Rectal smooth muscle tissue (tissue), 1 donor: ENCODE results near the gene PSMD6.

ENCODE experiments used
- H3K27ac ChIP-seq: one replicate; pipeline ENCODE4 v1.7.0; 2013; ENCODE audit warnings: low read depth, low read length, inconsistent platforms
- H3K27me3 ChIP-seq: one replicate; pipeline ENCODE4 v1.7.0; 2013; ENCODE audit warnings: low read length; ENCODE audit not compliant: control insufficient read depth, insufficient read depth
- H3K36me3 ChIP-seq: one replicate; pipeline ENCODE4 v1.7.0; 2013; ENCODE audit warnings: low read length; ENCODE audit not compliant: control insufficient read depth, insufficient read depth
- H3K4me1 ChIP-seq: one replicate; pipeline ENCODE4 v1.7.0; 2013; ENCODE audit warnings: low read length; ENCODE audit not compliant: control insufficient read depth, insufficient read depth
- H3K4me3 ChIP-seq: one replicate; pipeline ENCODE4 v1.7.0; 2013; ENCODE audit warnings: low read length
- H3K9ac ChIP-seq: one replicate; pipeline ENCODE4 v1.7.0; 2013; ENCODE audit warnings: low read length

PSMD6 gene

GRCh38 chr3:64023187-64023860 lies at the start of gene PSMD6:
TSS of gene PSMD6 (minus strand) at chr3:64023494. CDS start at chr3:64023419, 75 bp downstream.
- Histone ChIP-seq H3K27ac (peak within 1 kb of the TSS; percentile 90), H3K4me1 (peaks cover 7% of the 10 kb centered on the region), H3K36me3 (peaks cover 3% of the 10 kb centered on the region), H3K27me3 (no peaks in the 10 kb centered on the region), H3K9ac (peak within 1 kb of the TSS; percentile 84), H3K4me3 (peak within 1 kb of the TSS; percentile 98)

GRCh38 chr3:64072126-64072525 lies 48.8 kb upstream of the PSMD6 start:
- Histone ChIP-seq H3K4me1 (no peaks in the 10 kb centered on the region), H3K9ac (no peak overlapping the region), H3K36me3 (no peaks in the 10 kb centered on the region), H3K27ac (no peak overlapping the region), H3K4me3 (no peak overlapping the region), H3K27me3 (no peaks in the 10 kb centered on the region)

DNA sequence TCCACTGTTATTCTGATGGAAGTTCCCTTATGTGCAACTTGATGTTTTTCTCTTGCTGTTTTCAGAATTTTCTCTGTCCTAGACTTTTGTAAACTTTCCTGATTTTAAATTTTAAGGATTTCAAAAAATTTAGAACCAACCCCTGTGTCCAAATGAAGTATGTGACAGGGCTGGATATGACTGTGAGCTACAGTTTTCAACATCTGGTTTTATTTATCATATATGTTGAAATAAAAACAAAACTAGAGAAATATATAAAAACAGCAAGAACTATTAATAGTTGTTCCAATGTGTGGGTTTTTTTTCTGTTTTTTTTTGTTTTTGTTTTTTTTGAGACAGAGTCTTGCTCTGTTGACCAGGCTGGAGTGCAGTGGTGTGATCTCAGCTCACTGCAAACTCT lies 47.4 kb upstream of the PSMD6 start:
- Histone ChIP-seq H3K4me1 (no peaks in the 10 kb centered on the region), H3K27me3 (no peaks in the 10 kb centered on the region), H3K36me3 (no peaks in the 10 kb centered on the region), H3K9ac (no peak overlapping the region), H3K27ac (no peak overlapping the region), H3K4me3 (no peak overlapping the region)

DNA sequence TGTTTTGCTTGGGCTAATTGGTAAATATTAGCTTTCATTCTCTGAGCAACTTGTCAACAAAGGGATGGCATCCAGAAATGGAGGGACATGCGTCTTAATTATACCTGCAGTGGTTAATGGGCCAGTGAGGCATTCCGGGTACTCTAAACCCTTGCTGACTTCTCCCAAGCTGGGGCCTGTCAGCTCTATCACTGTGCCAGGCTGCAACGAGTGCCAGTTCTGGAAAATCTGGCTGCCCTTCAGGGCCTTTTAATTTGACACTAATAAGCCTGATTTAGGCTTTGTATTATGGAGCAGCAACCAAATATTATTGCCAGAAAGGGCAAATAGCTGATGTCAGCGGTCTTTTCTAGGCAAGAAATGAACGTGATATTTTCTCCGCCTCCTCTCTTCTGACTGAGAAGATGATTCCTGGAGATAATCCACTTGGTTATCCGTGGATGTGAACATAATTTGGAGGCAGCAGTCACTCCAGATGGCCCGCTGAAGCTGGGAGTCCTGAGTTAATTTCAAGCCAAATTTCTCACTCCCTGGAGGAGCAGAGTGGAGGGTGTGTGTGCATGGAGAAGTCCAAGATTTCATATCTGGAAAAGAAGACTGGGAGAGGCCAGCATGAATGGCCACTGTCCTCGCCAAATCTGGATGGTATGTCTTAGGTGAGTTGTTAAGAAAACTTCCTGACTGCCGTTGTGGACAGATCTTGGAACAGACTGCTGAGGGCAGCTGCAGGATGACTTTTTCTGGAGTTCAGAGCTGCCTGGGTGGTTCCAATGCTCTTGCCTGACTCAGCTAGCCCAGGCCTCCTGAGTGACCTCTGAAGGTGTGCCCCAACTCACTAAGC lies 44.4 kb upstream of the PSMD6 start:
- no peaks in the 10 kb centered on the region for H3K36me3 ChIP-seq
- H3K27me3 ChIP-seq, result no peaks in the 10 kb centered on the region
- no peak overlapping the region for H3K27ac ChIP-seq
- no peak overlapping the region for H3K4me3 ChIP-seq
- H3K4me1 ChIP-seq, result no peaks in the 10 kb centered on the region
- no peak overlapping the region for H3K9ac ChIP-seq

GRCh38 chr3:64064804-64065203 lies 41.5 kb upstream of the PSMD6 start:
- Histone ChIP-seq H3K27me3 (no peaks in the 10 kb centered on the region), H3K9ac (no peak overlapping the region), H3K4me1 (no peaks in the 10 kb centered on the region), H3K27ac (no peak overlapping the region), H3K4me3 (no peak overlapping the region), H3K36me3 (no peaks in the 10 kb centered on the region)

- H3K27ac ChIP-seq, result no peak overlapping the region
- H3K27me3 ChIP-seq, result no peaks in the 10 kb centered on the region
- no peaks in the 10 kb centered on the region for H3K36me3 ChIP-seq
- H3K4me3 ChIP-seq, result no peak overlapping the region
- no peaks in the 10 kb centered on the region for H3K4me1 ChIP-seq
- H3K9ac ChIP-seq, result no peak overlapping the region
Observed at GRCh38 chr3:64063983-64064438, 40.7 kb upstream of the PSMD6 start.

- Histone ChIP-seq H3K4me1 (no peaks in the 10 kb centered on the region), H3K4me3 (no peak overlapping the region), H3K27ac (no peak overlapping the region), H3K27me3 (no peaks in the 10 kb centered on the region), H3K9ac (no peak overlapping the region), H3K36me3 (no peaks in the 10 kb centered on the region)
Observed at GRCh38 chr3:64063207-64063982, 40.1 kb upstream of the PSMD6 start.

- Histone ChIP-seq H3K27ac (no peak overlapping the region), H3K9ac (no peak overlapping the region), H3K36me3 (no peaks in the 10 kb centered on the region), H3K4me3 (no peak overlapping the region), H3K27me3 (no peaks in the 10 kb centered on the region), H3K4me1 (no peaks in the 10 kb centered on the region)
Observed at GRCh38 chr3:64061628-64062027, 38.3 kb upstream of the PSMD6 start.

DNA sequence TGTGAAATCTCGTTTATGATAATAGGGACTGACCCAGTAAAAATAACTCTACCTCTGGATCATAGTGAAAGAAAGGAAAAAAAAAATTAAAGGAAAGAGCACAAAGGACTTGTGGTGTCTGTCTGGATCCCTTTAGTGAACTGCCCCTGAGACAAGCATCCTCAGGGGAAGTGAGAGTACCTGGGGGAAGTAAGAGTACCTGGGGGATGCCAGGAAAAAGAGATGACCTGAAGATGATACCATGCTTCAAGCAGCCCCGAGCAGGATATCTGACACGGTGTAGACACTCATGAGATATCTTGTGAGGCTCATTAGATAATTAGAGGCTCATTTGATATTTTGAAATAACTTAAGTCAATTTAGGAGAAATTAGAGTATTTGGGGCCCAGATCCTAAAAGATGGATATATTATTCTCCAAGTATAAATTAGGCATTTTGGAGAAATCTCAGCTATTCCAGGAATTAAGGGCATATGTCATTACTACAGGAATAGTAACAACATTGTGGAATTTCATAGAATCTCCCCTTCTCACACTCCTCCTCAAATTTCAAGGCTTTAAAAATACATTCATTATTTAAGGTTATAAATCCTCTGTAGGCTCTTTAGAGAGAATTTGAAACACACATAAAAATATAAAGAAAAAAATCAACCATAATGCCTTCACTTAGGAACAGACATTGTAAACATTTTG lies 36.3 kb upstream of the PSMD6 start:
- H3K9ac ChIP-seq, result no peak overlapping the region
- H3K27ac ChIP-seq, result no peak overlapping the region
- H3K36me3 ChIP-seq, result no peaks in the 10 kb centered on the region
- no peaks in the 10 kb centered on the region for H3K4me1 ChIP-seq
- no peaks in the 10 kb centered on the region for H3K27me3 ChIP-seq
- H3K4me3 ChIP-seq, result no peak overlapping the region

DNA sequence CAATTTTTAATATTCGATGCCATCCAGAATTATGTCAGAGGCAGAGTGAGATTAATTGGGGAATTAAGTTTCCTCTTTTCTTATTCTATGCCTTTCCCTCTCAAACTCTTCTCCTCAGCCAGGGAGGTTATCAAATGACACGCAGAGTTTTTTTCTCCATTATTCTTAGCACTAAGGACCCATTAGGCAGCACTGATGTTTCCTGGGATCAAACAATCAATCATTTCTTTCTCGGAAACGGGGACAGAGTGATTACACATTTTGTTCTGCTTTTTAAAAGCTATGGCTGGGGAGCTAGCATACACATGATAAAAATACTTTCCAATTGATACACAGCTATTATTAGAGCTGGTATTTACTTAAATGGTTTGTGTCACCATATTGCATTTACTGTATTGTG lies 35.3 kb upstream of the PSMD6 start:
- Histone ChIP-seq H3K27ac (no peak overlapping the region), H3K36me3 (no peaks in the 10 kb centered on the region)

GRCh38 chr3:64057231-64057630 lies 33.9 kb upstream of the PSMD6 start:
- Histone ChIP-seq H3K4me3 (no peak overlapping the region), H3K9ac (no peak overlapping the region), H3K4me1 (no peaks in the 10 kb centered on the region), H3K27me3 (no peaks in the 10 kb centered on the region), H3K27ac (no peak overlapping the region), H3K36me3 (no peaks in the 10 kb centered on the region)

More for the DNA sequence above, 35.3 kb upstream of the PSMD6 start:
- Histone ChIP-seq H3K4me3 (no peak overlapping the region), H3K9ac (no peak overlapping the region), H3K27me3 (no peaks in the 10 kb centered on the region), H3K4me1 (no peaks in the 10 kb centered on the region)
